Adipocyte (in vitro differentiated cells): Measurements from ENCODE around the gene IL17RC.
"Not testable (repeated sequence)": the region's sequence is repeated elsewhere in the genome, so short reads cannot be mapped to it uniquely, and the experiment has no call there.

Source experiments
- DNase-seq: peaks from one replicate; pipeline ENCODE4 v3.0.0-alpha.2; 2015; ENCODE audit warnings: low read depth
- H3K27me3 ChIP-seq: replicated peaks from 2 replicates; pipeline ENCODE4 v1.7.0; 2013; ENCODE audit warnings: mild to moderate bottlenecking, low read length, moderate library complexity; ENCODE audit not compliant: control insufficient read depth, insufficient read depth
- H3K36me3 ChIP-seq: 2 replicates; pipeline ENCODE4 v1.7.0; 2013; ENCODE audit warnings: low read length, mild to moderate bottlenecking, moderate library complexity; ENCODE audit not compliant: control insufficient read depth, insufficient read depth, severe bottlenecking
- H3K4me1 ChIP-seq: 2 replicates; pipeline ENCODE4 v1.7.0; 2013; ENCODE audit warnings: mild to moderate bottlenecking, low read length, moderate library complexity; ENCODE audit not compliant: control insufficient read depth, insufficient read depth
- H3K4me3 ChIP-seq: 2 replicates; pipeline ENCODE4 v1.7.0; 2013; ENCODE audit warnings: mild to moderate bottlenecking, low read length, moderate library complexity
- H3K9ac ChIP-seq: 2 replicates; pipeline ENCODE4 v1.7.0; 2013; ENCODE audit warnings: mild to moderate bottlenecking, low read length, moderate library complexity
- H3K9me3 ChIP-seq: 2 replicates; pipeline ENCODE4 v1.7.0; 2013; ENCODE audit warnings: mild to moderate bottlenecking, low read length, moderate library complexity; ENCODE audit not compliant: control insufficient read depth

IL17RC gene

GRCh38 chr3:9938966-9939365 is 22.1 kb downstream of the IL17RC start:
- H3K9ac ChIP-seq, result no peak overlapping the region
- DNase-seq, result no peak
- H3K9me3 ChIP-seq, result no peaks in the 10 kb centered on the region
- H3K4me3 ChIP-seq, result no peak overlapping the region
- no peaks in the 10 kb centered on the region for H3K27me3 ChIP-seq
- peaks cover 13% of the 10 kb centered on the region for H3K36me3 ChIP-seq
- peaks cover 21% of the 10 kb centered on the region for H3K4me1 ChIP-seq

- Histone ChIP-seq H3K36me3 (peaks cover 13% of the 10 kb centered on the region), H3K4me1 (peaks cover 12% of the 10 kb centered on the region)
- DNase-seq, H3K27me3 ChIP-seq, H3K4me3 ChIP-seq, H3K9ac ChIP-seq, H3K9me3 ChIP-seq: not testable (repeated sequence)
Observed at GRCh38 chr3:9939906-9940305, 23.0 kb downstream of the IL17RC start.

GRCh38 chr3:9940746-9941145 is 23.8 kb downstream of the IL17RC start:
- no peak for DNase-seq
- peaks cover 9% of the 10 kb centered on the region for H3K36me3 ChIP-seq
- no peak overlapping the region for H3K4me3 ChIP-seq
- H3K4me1 ChIP-seq, result peaks cover 7% of the 10 kb centered on the region
- no peak overlapping the region for H3K9ac ChIP-seq
- H3K27me3 ChIP-seq, result no peaks in the 10 kb centered on the region
- no peaks in the 10 kb centered on the region for H3K9me3 ChIP-seq

GRCh38 chr3:9942164-9942563 is 25.3 kb downstream of the IL17RC start:
- Histone ChIP-seq H3K9ac (no peak overlapping the region), H3K27me3 (no peaks in the 10 kb centered on the region), H3K9me3 (no peaks in the 10 kb centered on the region), H3K4me3 (no peak overlapping the region), H3K36me3 (peaks cover 9% of the 10 kb centered on the region), H3K4me1 (peaks cover 12% of the 10 kb centered on the region)
- no peak for DNase-seq

GRCh38 chr3:9942934-9943690 is 26.2 kb downstream of the IL17RC start:
- Histone ChIP-seq H3K9ac (no peak overlapping the region), H3K36me3 (peaks cover 3% of the 10 kb centered on the region), H3K4me3 (no peak overlapping the region), H3K4me1 (peaks cover 10% of the 10 kb centered on the region), H3K9me3 (no peaks in the 10 kb centered on the region), H3K27me3 (no peaks in the 10 kb centered on the region)
- DNase-seq, result no peak

- Histone ChIP-seq H3K4me3 (no peak overlapping the region), H3K9ac (no peak overlapping the region), H3K36me3 (peaks cover 11% of the 10 kb centered on the region), H3K27me3 (no peaks in the 10 kb centered on the region), H3K4me1 (peaks cover 10% of the 10 kb centered on the region), H3K9me3 (no peaks in the 10 kb centered on the region)
- DNase-seq, result no peak
Observed at GRCh38 chr3:9944271-9944670, 27.4 kb downstream of the IL17RC start.

- no peak overlapping the region for H3K4me3 ChIP-seq
- no peak overlapping the region for H3K9ac ChIP-seq
- no peaks in the 10 kb centered on the region for H3K9me3 ChIP-seq
- no peaks in the 10 kb centered on the region for H3K27me3 ChIP-seq
- DNase-seq, result no peak
- H3K36me3 ChIP-seq, result peaks cover 11% of the 10 kb centered on the region
- peaks cover 10% of the 10 kb centered on the region for H3K4me1 ChIP-seq
Observed at GRCh38 chr3:9945358-9945757, 28.5 kb downstream of the IL17RC start.

GRCh38 chr3:9946112-9947024 is 29.5 kb downstream of the IL17RC start:
- H3K9me3 ChIP-seq, result no peaks in the 10 kb centered on the region
- peak overlapping the region; percentile 82 for H3K4me3 ChIP-seq
- peak; percentile 94 for DNase-seq
- peaks cover 8% of the 10 kb centered on the region for H3K36me3 ChIP-seq
- H3K9ac ChIP-seq, result peak overlapping the region; percentile 88
- no peaks in the 10 kb centered on the region for H3K27me3 ChIP-seq
- H3K4me1 ChIP-seq, result peaks cover 11% of the 10 kb centered on the region

GRCh38 chr3:9947025-9947995 is 30.4 kb downstream of the IL17RC start:
- H3K4me1 ChIP-seq, result peaks cover 16% of the 10 kb centered on the region
- peaks cover 8% of the 10 kb centered on the region for H3K36me3 ChIP-seq
- peak overlapping the region; percentile 88 for H3K9ac ChIP-seq
- H3K9me3 ChIP-seq, result no peaks in the 10 kb centered on the region
- DNase-seq, result peak; percentile 78
- H3K27me3 ChIP-seq, result no peaks in the 10 kb centered on the region
- peak overlapping the region; percentile 82 for H3K4me3 ChIP-seq

- no peak overlapping the region for H3K9ac ChIP-seq
- no peak overlapping the region for H3K4me3 ChIP-seq
- H3K9me3 ChIP-seq, result no peaks in the 10 kb centered on the region
- no peak for DNase-seq
- peaks cover 8% of the 10 kb centered on the region for H3K36me3 ChIP-seq
- no peaks in the 10 kb centered on the region for H3K27me3 ChIP-seq
- H3K4me1 ChIP-seq, result peaks cover 16% of the 10 kb centered on the region
Observed at GRCh38 chr3:9948586-9948985, 31.7 kb downstream of the IL17RC start.
